ENCODE results near the gene PTPN21.

Gene PTPN21

DNA sequence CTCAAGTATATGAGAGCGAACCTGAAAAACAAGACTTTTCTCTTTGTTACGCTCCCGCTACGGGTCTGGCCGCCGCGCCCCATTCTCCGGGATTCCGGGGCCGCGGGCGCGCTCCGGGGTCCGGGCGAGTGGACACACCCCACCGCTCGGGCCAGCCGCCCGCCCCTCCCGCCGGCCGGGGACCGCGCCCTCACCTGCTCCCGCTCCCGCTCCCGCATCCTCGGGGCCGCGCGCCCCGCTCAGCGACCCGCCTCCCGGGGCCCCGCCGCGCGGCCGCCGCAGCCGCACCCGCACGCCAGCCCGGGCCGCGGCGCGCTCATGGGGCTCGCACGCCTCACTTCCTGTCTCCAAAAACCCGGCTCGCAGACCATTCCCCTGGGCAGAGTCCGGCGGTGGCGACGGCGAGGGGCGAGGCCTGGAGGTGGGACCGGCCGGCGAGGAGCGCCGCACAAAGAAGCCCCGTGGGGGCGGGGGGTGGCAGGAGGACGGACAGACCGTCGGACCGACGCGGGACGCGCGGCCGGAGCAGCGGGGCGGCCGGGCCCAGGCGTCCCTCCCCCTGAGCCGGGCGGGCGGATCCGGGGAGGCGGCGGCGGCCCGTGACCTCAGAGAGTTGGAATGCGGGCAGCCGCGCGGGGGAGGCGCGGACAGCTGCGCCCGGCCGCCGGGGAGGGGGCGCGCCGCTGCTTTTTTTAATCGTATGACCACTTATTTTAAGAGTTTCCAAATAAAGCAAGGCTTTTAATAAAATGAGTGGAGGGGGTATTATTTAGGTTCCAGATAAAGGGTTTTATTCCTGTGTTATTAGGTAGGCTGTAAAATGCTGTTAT lies at the start of gene PTPN21:
Gene PTPN21, minus strand, starts transcription at position 551 of the 830 bp plus-strand sequence. CDS start 4,590 bp downstream, outside the sequence.
- no peak for DNase-seq (ENCODE audit: low read depth in 3 of 3)

DNA sequence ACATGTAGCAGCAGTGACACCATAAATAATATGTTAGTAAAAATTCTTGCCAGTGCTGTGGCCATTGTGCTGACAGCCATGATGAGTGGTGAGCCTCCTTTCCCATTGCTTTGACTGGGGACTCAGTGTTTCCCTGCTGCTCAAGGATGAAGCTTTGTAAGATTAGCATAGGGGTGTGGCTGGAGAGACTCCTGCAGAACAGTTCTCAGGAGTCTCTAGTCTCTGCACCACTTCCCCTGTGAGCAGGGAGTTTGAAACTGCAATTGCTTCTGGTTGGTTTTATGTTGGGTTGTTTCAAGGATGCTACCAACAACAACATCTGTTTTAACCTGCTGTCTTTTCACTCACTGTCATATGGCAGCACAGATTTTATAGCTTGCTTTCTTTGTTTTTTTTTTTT lies 49.4 kb upstream of the PTPN21 start:
- no peak for DNase-seq (ENCODE audit: low read depth in 3 of 3)

DNA sequence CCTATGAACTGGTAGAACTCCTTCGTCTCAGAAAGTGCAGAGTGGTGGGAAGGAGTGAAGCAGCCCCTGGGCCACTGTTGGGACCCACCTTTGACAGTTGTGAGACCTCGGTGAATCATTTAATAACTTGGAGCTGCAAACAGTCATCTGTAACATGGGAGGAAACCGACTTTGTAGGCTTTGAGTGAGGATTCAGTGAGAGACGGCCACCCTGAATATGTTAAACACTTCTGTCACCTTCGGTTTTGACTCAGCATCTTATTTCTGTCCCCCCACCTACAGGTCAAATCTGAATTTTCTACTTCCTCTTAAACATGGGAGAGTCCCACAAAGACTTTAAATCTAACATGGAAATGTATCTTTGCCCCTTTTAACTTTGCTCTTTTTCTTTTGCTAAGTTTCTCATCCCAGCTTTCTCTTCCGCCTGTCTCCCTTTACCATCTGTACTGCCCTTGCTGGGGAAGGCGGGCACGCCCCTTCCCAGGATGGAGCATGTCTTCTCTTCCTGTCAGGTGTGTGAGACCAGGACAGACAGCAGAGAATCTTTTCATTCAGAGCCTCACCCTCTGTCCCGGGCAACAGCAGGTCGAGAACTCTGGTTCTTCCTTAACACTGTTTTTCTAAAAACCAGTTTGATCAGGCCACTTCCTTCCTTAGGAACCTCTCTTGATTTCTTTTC lies 45.1 kb upstream of the PTPN21 start:
- no peak for DNase-seq (ENCODE audit: low read depth in 3 of 3)

DNA sequence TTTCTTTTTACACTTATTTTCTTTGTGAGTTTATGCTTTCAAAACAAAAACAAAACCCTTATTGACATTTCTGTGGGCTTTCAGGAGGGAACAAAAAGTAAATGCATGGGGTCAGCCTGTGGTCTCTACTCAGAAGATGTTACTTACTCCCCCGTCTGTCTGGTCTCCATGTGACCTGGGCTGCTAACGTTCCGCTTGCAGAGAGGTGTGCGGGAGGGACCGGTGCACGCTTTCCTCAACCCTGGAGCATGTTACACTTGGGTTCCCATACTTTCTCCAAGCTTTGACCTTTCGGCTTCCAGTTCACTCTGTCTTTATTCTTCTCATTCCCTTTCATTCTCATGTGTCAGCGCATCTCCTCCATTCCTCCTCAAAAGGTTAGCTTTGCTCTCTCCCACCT lies 44.5 kb upstream of the PTPN21 start:
- DNase-seq (ENCODE audit: low read depth in 3 of 3) = no peak

DNA sequence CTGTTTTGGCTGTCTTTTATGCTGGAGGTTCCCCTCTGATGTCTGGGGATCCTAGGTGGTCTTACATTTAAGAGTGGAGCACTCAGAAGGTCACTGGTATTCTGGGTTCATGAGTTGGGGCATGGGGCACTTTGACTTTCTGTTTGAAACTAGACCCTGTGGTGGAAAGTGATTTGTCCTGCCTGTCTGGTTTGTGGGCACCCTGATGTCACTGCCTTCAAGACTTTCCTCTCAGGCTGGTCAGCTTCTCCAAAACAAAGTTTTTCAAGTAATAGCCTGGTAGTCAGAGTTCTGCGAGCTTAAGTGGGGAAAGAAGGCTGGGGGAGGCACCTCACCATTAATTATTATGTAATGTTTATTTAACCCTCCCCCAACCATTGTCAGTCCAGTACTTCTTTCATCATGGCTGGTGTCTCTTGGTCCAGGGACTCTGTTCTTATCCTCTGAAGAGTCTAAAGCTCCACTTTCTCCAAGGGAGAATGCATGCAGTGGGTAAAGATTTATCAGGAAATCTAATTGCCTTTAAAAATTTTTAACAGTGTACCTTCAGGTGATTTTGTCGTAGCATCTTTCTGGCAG lies 43.4 kb upstream of the PTPN21 start:
- DNase-seq (ENCODE audit: low read depth in 3 of 3) = no peak

DNA sequence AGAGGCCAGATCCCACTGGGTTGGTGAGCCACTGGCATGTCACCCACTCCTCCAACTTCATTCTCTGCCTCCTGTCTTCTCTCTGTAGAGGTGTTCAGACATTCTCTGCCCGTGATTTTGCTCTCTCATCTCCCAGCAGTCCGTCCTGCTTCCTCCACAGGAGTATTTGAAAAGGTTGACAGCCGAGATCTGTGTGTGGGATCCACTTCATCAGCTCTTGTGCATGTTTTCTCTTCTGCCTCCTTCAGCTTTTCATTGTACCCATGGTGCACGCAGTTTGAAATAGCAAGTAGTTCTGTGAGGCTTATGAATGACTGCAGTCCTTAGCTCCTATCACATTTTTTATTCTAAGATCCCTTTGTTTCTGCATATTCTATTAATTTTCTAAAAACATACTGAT lies 42.8 kb upstream of the PTPN21 start:
- no peak for DNase-seq (ENCODE audit: low read depth in 3 of 3)

DNA sequence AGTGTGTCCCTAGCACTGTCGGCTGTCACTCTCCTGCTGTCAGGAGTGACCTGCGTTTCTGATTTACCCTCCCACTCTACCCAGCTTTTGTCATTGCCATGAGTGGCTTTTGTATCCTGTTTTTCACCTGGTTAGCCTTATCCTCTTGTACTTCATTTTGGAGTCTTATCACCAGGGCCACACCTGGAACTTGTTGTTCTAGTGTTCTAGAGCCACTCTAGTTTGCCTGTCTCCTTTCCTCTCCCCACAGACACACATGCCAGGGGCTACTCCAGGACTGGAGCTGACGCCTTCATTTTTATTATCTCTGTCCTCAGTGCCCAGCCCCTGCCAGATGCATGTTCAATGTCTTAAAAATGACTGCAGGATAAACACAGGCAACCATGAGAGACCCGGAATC lies 42.2 kb upstream of the PTPN21 start:
- DNase-seq (ENCODE audit: low read depth in 3 of 3) = no peak

DNA sequence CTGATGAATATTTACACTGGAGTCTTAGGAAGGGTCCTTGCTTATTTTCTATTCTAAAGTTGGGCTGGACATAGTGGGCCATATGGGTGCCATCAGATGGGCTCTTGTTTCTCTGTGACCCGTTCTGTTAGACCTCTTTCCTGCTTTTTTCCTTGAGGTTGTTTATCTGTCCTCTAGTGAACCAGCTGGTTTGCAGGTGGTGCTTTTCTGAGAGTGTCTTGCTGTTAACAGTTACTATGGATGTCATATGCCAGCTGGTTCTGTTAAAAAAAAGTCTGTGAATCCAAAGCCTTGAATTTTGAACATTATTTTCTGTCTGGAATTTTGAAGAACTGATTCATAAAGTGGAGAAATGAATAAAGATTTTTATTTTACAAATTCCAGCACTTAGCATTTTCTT lies 37.2 kb upstream of the PTPN21 start:
- no peak for DNase-seq (ENCODE audit: low read depth in 3 of 3)

DNA sequence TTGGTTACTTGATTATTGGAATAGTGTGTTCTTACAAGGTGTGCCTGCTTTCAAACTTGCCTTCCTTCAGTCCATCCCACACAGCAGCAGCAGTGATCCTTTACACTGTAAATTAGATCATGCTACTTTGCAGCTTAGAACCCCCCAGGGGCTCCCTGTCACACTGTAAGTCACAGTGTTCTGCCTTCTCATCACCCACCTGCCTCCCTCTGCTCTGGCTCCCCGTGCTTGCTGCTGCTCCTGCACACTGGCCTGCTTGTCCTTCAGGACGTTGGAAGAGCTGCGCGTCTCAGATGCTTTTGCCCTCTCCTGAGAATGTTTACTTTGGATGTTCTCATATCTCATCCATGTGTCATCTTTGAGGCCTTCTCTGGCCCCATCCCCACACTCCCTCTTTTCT lies 35.4 kb upstream of the PTPN21 start:
- no peak for DNase-seq (ENCODE audit: low read depth in 3 of 3)

DNA sequence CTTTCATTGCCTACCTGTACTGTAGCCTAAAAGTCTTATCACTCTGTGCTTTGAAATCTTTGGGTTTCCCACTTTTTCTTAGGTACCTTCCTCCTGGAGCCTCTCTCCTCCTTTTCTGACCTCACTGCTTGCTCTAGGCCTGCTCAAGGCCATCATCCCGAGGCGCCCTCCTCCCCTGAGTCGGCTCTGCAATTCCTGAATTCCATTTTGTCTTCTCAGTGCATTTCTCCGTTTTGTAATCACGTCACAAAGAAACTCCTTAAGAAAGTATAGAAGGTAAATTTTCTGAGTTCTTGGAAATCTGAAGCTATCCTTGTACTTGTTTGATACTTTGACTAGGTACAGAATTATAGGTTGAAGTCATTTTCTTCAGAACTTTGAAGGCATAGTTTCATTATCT lies 33.3 kb upstream of the PTPN21 start:
- DNase-seq (ENCODE audit: low read depth in 3 of 3) = no peak

DNA sequence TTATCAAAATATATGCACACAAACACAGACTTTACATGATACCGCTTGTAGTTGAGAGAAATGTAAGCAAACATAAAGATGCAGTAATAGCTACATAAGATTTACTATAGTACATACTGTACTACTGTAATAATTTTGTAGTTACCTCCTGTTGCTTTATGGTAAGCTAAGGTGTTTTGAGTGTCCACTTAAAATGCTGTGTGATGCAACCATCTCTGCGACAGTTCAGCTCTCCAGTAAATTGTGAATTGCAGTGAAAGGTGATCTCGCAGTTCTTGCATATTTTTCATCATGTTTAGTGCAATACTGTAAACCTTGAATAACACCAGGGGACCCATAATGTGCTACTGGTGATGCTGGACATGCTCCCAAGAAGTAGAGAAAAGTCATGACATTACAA lies 29.6 kb upstream of the PTPN21 start:
- DNase-seq (ENCODE audit: low read depth in 3 of 3) = no peak

DNA sequence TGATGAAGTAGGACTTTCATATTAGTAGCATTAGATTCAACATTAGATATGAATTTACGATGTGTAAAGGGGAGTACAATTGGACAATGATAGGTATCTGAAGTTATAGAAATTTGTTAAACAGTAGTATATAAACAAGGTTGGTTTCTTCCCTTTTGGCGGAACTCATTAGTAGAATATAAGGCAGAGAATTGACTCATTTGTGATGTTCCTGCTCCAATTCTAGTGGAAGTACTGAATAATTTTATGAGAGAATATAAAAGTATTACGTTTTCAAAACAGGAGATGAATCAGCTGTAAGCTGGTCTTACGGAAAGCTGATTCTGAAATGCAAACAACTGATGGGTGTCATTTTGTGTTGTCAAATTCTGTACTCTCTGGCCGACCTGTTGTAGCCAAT lies 21.4 kb upstream of the PTPN21 start:
- no peak for DNase-seq (ENCODE audit: low read depth in 3 of 3)

DNA sequence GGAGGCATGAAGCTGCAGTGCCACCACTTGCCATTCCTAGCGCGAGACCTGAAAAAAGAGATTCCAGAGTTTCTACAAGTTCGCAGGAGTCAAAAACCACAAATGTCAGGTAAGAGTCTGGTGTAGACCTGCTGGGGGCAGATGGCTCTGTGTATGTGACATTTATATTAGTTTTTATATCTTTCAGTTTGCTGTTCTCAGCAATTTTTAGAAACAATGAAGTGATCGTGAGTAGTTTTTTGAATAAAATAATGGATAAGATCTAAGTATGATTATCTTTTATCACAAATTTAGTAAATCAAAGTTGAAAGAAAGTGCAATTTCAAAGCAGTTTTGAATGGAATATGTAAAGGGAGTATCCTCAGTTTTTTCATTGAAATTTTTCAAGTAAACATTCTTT lies 17.3 kb upstream of the PTPN21 start:
- no peak for DNase-seq (ENCODE audit: low read depth in 3 of 3)

DNA sequence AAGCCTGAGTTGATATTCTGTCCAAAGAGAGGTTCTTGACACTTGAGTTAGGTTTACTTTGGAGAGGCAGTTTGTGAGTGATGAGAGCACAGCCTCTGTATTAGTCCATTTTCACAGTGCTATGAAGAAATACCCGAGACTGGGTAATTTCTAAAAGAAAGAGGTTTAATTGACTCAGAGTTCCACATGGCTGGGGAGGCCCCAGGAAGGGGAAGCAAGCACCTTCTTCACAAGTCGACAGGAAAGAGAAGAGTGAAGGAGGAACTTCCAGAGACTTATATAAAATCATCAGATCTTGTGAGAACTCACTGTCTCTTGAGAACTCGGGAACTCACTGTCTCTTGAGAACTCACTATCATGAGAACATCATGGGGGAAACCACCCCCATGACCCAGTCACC lies 13.4 kb upstream of the PTPN21 start:
- DNase-seq (ENCODE audit: low read depth in 3 of 3) = no peak

DNA sequence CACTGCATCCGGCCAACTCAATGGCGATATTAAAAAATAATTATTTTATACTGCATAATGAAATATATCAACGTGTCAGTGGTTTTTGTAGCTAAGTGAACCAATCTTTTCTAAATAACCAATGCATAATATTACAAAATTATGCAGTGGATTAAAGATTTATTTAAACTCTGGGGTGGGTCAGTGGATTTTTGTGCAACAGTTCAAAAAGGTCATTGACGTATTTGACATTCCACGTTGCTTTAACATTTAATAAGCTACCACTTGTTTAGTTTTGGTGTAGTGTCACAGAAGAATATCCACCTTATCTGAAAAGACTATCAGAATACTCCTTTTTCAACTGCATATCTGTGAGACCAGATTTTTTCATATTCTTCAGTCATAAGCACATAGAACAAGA lies 10.6 kb upstream of the PTPN21 start:
- DNase-seq (ENCODE audit: low read depth in 3 of 3) = no peak

DNA sequence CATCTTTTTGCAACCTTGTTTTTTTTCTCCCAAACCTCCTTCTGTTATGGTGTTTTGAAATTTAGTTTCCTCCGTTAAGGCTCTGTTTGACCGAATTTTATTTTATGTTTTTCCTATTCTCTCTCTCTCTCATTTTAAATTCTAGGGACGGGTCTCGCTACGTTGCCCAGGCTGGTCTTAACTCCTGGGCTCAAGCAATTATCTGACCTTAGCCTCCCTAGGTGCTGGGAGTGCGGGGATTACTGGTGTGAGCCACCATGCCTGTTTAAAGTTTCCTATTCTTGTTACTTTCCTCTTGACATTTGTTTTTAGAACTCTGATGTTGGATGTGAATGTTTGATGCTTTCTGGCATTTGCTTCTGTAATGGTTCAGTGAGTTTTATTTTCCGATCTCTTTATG lies 9.0 kb upstream of the PTPN21 start:
- no peak for DNase-seq (ENCODE audit: low read depth in 3 of 3)

DNA sequence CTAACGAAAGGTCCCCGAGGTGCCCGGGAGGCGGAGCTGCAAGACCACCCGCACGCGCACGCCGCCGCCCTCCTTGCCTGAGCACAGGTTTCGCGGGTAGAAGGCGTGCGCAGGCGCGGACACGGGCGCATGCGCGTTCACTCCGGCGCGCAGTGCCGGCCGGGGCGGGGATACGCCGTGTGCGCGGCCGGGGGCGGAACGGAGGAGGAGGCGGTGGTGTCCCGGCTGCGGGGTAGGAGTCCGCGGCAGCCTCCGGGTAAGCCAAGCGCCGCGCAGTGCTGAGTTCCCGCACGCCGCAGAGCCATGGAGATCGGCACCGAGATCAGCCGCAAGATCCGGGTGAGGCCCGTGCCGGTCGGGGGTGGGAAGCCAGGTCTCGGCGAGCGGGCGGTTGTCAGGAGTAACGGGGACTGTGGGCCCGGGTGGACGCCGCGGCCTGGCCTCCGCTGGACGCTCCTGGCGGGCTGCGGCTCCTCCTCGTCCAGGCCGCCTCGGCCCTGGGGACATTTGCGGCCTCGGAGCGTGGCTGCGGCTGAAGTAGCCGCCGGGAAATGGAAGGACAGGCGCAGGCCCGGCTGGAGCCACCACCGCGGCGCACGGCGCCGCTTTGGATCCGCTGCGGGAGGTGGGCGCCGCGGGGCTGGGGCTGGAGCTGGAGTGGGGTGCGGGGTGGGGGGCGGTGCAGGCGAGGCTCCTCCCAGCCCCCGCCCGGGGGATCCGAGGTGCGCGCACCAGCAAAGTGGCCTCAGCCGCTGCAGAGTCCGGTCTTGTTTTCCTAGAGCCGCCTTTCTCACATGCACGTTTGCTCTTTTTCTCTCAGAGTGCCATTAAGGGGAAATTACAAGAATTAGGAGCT lies 8.3 kb upstream of the PTPN21 start, which contains the start of gene ZC3H14:
Gene ZC3H14, plus strand, starts transcription at position 207 of the 856 bp plus-strand sequence. Its CDS starts 97 bp downstream, at position 304.
- DNase-seq (ENCODE audit: low read depth in 3 of 3) = peak; percentile 74 to 82 (median 77)

DNA sequence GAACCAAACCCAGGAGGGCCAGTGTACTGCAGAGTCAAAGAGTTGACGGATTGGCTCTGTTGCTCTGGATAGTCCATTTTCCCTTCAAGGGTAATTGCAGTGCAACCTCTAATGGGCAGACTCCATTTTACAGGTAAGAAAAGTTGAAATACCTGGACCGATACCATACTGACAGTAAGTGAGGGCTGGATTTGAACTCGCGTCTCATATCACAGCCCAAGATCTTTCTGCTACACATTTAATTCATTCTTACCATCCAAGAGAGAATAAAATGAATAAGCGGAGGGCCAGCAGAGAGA lies 7.7 kb upstream of the PTPN21 start:
- DNase-seq (ENCODE audit: low read depth in 3 of 3) = no peak

DNA sequence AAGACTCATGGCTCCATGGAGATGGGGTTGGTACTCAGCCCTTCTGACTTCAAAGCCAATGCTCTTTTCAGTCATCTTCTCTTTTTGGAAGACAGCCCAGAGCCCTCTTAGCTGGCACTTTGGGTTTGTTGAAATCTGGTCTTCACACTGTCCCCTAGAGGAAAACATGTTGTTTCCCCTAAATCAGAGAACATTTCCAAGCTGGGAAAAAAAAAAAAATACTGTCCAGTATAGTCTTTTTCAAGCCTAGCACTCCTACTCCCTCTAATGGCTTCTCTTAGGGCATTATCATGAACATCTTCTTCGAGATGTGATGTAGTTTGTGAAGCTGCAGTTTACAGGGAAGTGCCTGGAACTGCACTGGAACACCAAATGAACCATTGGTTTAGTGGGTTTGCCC lies 5.0 kb upstream of the PTPN21 start:
- no peak for DNase-seq (ENCODE audit: low read depth in 3 of 3)

DNA sequence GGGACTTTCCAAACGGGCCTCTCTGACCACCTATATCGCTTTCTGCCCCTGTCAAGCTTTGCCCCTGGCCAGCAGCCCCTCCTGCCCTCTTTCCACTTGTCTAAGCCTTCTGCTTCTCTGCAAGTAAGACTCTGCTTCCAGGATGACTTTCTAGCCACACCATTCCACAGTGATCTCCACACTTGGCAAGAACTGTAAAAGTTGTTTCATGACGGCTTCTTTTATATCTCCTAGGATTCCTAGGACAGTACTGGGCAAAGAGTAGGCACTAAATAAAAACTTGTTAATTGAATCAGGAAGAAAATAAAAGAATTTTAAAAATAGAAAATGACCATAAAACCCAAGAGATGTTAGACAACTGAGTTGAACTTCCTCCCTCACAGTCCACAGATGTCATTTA lies 1.8 kb upstream of the PTPN21 start:
- DNase-seq (ENCODE audit: low read depth in 3 of 3) = no peak

DNA sequence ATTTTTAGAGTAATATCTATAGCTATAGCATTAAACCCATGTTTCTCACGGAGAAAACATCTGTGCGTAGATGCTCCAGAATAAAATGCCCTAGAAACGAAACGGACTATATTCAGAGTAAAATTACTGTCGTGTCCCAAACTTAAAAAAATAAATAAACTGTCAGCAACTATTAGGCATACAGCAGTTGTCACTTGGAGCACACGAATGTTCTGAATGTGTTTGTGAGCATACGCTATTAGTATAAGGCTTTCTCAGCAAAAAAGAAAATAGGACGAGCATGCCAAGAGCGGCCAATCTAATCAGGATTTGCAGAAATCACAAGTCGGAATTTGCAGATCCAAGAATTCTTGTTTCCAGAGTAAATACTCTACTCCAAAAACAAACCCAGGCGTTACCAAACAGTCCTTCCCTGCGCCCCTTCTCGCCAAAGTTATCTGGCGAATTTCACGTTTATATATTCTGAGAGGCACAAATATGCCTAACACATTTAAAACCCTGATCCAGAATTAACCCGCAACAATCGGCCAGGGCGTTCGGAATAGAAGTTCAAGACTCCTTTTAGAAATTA lies 836 bp downstream of the PTPN21 start:
- no peak for DNase-seq (ENCODE audit: low read depth in 3 of 3)

DNA sequence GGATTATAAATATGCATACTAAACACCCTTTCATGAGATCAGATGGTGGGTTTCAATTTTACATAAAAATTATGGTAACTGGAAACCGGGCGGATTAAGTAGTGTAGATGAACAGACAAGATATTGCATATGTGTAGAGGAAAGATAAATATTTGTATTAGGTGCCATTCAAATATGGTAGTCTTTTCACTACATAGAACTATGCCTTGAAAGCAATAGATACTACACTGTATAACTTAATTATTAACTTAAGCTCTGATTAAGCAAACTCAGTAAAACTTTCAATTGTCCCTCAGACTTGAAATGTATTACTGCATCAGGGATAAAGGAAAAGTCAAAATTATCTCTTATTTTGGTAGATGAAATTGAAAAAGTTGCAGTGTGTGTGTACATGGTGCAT lies 1.9 kb downstream of the PTPN21 start:
- no peak for DNase-seq (ENCODE audit: low read depth in 3 of 3)
